Activated CD4-positive, CD25-positive, alpha-beta regulatory T cell (primary cell): ENCODE results near the gene SPOCD1.
A peak's percentile ranks its signal among the peaks of the same experiment; 100 is the strongest.

Source experiments
- DNase-seq, 4 experiments: peaks; one replicate each; lab custom pipeline; 2025; lab: John Stamatoyannopoulos, UW

SPOCD1 gene

DNA sequence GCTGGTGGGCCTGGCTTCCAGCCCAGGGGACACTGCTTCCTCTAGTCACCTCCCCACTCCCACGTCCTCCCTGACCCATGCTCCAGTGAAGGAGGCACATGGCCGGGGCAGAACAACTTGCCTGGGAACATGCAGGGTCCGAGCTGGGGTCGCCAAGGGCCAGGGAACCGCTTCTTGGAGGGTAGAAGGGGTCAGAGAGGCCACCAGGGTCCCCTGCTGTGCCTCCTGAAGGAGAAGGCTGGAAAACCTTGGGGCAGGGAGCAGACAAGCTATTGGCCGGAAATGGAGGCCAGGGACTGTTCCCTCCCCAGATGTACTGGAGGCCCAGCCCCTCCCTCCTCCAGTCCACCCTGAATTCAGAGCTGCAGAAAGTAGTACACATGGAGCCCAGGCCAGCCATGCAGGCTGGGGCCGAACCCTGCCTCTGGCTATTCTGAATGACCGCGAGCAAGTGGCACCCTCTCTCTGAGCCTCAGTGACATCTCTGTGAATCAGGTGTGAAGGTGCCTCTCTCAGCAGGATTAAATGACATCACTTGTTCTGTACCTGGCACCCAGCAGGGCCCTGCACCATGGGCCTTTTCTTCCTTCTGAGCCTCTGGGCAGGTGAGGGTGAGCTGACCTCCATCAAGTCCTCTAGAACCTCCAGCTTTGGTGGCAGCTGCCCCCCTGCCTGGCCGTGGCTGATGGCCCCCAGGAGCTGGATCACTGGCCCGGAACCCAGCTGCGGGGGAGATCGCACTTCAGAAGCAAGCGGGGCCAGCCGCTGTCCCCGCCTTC, 15.7 kb downstream of the SPOCD1 start:
- no peak for DNase-seq

DNA sequence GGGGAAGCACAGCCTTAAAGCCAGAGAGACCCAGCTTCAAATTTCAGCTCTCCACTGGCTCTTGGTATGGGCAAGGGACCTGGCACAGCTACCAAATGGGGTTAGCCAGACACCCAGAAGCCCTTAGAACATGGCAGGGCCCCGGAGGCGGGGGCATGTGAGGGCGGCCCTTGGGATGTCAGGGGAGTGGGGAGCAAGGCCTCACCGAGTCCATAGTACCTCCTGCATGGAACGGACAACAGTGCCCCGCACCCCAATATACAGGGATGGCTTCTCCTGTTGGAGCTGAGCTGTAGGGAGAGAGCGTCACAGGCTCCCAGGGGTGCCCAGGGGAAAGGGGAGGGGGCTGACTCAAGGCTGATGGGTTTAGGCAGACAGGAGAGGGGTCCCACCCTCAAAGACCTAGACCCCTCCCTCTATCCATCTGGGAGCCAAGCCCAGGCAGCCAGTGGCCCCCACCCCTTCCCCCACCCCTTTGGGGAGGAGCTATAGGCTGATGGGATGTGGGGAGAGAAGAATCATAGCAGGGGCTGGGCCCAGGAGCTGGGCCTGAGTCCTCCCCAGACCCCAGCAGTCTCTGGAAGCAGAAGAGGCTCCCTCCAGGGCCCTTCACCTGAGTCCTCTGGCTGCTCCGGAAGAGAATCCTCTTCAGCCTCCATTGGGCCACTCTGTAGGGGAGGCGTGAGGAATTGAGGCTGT, 16.5 kb downstream of the SPOCD1 start:
- DNase-seq: no peak

DNA sequence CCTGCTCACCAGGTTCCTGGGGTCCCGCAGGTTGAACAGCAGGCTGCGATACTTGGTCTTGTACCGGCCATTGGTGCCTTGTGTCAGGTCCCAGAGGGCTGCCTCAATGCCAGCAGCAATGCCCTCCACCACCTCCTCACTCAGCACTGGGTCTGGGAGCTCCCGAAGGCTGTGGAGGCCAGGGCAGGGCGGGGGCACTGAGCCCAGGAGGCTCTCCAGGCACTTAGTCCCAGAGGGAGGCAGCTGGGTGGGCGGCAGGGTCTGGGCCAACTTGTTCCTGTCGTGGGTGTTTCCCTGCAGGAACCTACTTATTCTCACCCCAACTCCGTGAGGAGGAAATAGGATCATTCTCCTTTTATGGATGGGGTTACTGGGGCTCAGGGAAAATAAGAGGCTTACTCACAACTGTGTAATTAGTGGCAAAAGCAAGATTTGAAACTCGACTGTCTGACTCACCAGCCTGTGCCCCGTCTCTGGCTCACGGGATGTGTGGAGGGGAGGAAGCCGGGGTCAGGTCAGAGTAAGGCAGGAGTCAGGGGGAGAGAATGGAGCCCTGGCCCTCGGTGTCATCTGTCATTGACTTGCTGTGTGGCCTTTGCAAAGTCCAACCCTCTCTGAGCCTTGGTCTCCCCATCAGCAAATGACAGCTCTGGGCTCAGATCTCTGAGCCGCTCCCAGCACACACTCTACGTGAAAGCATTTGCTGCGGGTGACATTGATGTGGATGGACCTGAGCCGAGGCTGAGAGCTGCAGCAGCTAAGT, 17.2 kb downstream of the SPOCD1 start:
- DNase-seq: no peak

- DNase-seq: no peak
Observed at GRCh38 chr1:31798086-31798432, 17.8 kb downstream of the SPOCD1 start.

GRCh38 chr1:31797216-31797615, 18.6 kb downstream of the SPOCD1 start:
- no peak for DNase-seq

DNA sequence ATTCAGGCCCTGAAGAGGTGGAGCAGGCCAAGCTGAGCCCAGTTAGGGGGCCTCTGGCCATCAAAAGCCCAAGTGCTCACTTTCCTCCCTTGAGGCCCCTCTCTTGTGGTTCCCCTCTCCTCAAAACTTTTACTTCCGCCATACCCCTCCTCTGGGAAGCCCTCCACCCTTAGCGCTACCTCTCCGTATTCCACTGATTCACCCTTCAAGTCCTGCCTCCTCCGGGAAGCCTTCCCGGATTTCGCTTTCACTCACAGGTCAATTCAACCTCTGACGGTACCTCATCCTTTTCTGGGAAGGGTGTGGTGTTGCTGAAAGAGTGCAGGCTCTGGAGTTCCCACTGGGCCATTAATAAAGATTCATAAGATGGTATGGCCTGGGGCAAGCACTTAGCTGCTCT, 19.1 kb downstream of the SPOCD1 start:
- no peak for DNase-seq

DNA sequence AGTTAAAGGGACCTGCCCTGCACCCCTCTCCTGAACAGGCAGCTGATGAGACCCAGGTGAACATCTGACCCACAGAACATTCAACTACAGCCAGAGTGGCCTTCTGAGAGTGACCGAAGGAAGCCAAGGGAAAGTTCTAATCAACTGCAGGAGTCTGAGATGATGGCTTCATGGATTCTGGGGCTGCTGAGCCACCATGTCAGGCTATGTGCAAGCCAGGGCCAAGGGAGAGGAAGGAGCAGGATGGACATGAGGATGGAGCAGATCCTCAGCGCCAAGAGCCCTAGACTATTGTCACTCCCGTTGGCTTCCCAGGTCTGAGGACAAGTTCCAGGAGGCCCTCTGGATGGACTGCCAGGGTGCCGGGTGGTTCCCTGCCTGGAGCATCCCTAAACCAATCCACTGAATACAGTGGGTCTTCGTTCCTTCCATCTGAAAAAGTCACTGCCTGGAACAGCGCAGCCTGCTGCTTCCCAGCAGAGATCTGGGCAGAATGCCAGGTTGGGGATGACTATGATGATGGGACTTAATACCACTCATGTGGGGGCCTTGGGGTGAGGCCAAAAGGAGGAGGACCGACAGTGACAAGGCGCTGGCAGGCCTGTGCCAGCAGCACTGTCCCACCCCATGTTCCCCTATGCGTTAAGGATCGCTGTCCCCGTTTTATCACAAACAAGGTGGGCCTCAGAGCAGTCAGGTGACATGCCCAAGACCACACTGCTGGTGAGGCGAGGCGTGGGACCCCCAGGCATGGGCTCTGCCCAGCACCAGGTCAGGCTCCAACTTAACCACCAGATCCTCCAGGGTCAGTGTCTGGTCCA, 19.8 kb downstream of the SPOCD1 start:
- no peak for DNase-seq

DNA sequence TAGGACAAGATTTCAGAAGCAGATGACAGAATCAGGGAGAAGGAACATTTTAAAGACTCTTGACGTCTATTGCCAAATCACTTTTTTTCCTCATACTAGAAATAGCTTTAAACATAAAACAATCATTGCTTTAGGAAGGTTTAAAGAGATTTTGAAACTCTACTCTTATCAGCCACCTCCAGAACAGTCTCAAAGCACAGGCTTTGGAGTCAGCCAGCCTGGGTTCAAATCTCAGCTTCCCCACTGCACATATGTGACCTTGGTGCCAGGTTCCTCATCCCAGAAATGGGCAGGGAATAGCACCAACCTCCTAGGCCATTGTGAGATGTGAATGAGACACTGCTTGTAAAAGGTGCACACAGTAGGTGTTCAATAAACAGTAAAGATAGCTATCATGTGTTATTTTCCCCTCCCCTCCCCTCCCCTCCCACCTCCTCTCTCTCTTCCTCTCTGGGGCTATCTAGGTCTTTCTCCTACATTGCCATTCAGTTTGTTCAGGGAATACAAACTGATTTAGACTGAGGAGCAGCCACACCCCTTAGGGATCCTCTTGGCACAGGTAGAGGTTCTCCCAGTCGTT, 20.6 kb downstream of the SPOCD1 start:
- no peak for DNase-seq

GRCh38 chr1:31793586-31794285, 22.1 kb downstream of the SPOCD1 start:
- no peak for DNase-seq

- no peak for DNase-seq
Observed at GRCh38 chr1:31793086-31793485, 22.7 kb downstream of the SPOCD1 start.

DNA sequence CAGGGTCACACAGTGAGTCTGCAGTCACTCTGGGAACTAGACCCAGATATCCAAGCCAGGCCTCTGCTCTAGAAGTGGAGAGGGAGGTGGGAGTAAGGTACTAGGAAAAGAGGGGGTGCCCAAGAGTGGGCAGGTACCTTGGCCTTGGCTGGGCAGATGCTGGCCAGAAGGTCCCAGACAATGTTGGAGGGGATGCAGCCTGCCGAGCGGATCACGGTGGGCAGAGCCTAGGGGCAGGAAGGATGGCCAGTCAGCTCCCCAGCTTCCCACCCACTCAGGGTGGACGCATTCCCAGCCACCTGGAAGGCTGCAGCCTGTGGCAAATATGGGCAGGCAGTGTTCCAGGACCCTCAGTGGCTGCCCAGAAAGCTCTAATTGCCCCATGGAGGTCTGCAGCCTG, 23.3 kb downstream of the SPOCD1 start:
- DNase-seq: no peak

GRCh38 chr1:31792116-31792515, 23.7 kb downstream of the SPOCD1 start:
- DNase-seq: no peak

DNA sequence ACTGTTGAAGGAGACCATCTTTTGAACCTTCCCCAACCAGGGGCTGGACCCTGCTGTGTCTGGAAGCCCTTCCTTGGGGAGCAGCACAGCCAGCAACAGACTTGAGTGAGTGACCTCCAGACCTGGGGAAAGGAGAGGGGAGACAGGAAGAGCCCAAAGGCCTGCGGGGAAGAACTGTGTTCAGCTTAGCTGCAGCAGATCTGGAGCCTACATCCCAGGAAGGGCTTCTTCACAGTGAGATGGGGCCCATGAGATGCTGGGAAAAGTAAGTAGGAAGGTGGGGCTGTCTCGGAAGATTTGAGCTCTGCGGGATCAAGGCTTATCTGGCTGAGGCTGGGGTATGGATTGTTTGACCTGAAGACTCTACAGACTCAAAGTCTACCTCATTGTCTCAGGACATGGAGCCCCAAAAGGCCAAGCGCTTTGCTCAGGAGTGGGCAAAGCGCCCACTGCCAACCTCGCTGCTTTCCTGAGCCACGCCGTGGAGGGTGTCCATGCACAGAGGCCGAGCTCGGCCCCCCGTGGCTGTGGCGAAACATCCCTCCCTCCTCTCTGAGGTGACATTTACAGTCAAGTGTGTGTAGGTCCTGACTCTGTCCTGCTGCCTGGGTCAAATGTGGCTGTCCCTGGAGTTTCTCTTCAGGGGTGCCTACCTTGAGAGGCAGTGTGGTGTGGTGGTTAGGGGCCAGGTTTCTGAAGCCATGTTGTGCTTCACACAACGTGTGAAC, 24.5 kb downstream of the SPOCD1 start:
- no peak for DNase-seq

GRCh38 chr1:31790641-31791091, 25.2 kb downstream of the SPOCD1 start:
- DNase-seq: no peak

- DNase-seq: no peak
Observed at GRCh38 chr1:31790140-31790539, 25.7 kb downstream of the SPOCD1 start.

- peak; percentile 90 to 99 (median 94) for DNase-seq
Observed at GRCh38 chr1:31789259-31790065, 26.4 kb downstream of the SPOCD1 start.

DNA sequence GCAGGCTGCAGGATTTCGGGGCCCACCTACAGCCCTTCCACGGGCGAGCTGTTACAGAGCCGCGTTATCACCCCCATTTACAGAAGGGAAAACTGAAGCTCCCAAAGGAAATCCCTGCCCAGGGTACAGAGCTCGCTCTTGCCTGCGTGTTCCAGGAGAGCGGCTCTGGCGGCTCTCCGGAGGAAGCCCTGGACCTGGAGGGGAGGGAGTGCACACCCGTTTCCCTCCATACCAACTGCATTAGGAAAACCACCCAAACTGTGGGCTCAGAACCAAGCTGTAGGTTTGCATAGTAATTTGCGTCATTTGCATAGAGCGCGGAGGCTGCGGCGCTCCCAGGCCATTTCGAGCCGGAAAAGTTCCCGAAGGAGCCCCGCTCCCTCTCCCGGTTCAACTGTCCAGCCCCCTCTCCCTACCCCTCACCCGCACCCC, 27.0 kb downstream of the SPOCD1 start:
- no peak for DNase-seq

DNA sequence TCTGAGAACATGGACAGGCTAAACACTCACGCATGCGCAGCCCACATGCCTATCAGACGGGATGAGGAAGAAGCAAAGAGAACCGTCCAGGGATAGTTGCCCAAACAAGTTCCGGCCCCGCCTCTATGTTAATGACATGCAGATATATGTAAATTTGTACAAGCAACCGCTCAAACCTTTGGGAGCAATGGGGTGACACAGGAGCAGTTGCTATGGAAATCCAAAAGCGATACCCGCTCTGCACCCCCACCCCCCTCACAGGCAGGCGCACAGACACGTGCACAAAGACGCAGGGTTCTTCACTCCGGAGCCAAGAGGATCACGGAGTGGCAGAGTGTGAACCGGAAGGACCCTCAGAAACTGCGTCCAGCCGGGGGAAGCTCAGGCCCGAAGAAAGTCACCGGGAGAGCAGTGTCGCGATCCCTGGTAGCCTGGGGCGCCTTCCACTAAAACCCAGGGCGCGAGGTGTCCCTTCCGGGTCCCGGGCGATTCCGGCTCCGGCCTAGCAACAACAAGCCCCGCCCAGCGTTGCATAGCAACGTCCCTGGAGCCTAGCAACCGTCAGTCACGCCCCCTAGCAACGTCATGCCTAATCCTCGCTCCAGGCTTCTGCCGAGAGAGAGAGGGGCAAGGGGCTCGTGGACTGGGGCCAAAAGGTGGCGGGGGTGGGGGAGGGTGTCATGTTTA, 27.5 kb downstream of the SPOCD1 start:
- peak; percentile 74 to 90 (median 82) for DNase-seq

GRCh38 chr1:31787786-31788137, 28.1 kb downstream of the SPOCD1 start:
- DNase-seq: no peak
